Measurements from ENCODE around the gene VCL.

GRCh38 chr10:74083304-74083703, 85.4 kb downstream of the VCL start:
- no peak for TF ChIP-seq NRF1 (IDR thresholded peaks at IDR 0.05; ENCODE audit: low read depth, low read length)
- TF ChIP-seq, protein P1, sequence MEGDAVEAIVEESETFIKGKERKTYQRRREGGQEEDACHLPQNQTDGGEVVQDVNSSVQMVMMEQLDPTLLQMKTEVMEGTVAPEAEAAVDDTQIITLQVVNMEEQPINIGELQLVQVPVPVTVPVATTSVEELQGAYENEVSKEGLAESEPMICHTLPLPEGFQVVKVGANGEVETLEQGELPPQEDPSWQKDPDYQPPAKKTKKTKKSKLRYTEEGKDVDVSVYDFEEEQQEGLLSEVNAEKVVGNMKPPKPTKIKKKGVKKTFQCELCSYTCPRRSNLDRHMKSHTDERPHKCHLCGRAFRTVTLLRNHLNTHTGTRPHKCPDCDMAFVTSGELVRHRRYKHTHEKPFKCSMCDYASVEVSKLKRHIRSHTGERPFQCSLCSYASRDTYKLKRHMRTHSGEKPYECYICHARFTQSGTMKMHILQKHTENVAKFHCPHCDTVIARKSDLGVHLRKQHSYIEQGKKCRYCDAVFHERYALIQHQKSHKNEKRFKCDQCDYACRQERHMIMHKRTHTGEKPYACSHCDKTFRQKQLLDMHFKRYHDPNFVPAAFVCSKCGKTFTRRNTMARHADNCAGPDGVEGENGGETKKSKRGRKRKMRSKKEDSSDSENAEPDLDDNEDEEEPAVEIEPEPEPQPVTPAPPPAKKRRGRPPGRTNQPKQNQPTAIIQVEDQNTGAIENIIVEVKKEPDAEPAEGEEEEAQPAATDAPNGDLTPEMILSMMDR (IDR thresholded peaks at IDR 0.05; ENCODE audit: control extremely low read depth in 1 of 3, insufficient read depth in 1 of 3, low read depth in 1 of 3, low read length in 3 of 3), result no peak
- no peak for TF ChIP-seq HDAC2 (IDR thresholded peaks at IDR 0.05; ENCODE audit: borderline replicate concordance in 1 of 2, low read depth in 2 of 2, low read length in 2 of 2)
- no peak for TF ChIP-seq ZNF274 (IDR thresholded peaks at IDR 0.05; ENCODE audit: borderline replicate concordance, extremely low read depth, low read length)
- no peak for TF ChIP-seq CHD1 (IDR thresholded peaks at IDR 0.05; ENCODE audit: low read depth, low read length)
- no peak for TF ChIP-seq POLR2A (IDR thresholded peaks at IDR 0.05; ENCODE audit: control extremely low read depth in 1 of 2, low read depth in 2 of 2, low read length in 2 of 2)
- TF ChIP-seq SIRT6 (IDR thresholded peaks at IDR 0.05; ENCODE audit: low read length), result no peak
- no peak for TF ChIP-seq EZH2 (IDR thresholded peaks at IDR 0.05; ENCODE audit: low read depth, low read length, severe bottlenecking)
- TF ChIP-seq POLR2AphosphoS5 (IDR thresholded peaks at IDR 0.05; ENCODE audit: low read depth, low read length), result no peak
- TF ChIP-seq MAX (IDR thresholded peaks at IDR 0.05), result no peak
- TF ChIP-seq SAP30 (IDR thresholded peaks at IDR 0.05; ENCODE audit: insufficient read depth, insufficient replicate concordance, low read length), result no peak
- TF ChIP-seq TEAD4 (IDR thresholded peaks at IDR 0.05; ENCODE audit: low read depth, low read length), result no peak
- no peak for TF ChIP-seq TAF7 (optimal IDR thresholded peaks at IDR 0.05; ENCODE audit: borderline replicate concordance, low read depth, low read length)

All from H1 (cell line).